KMS-11 (cell line): ENCODE data around the gene KRI1.

Experiments used
- H2AFZ ChIP-seq: fragments of 200-600 bp; sonication (generic); 2 replicates; pipeline ENCODE4 v1.6.1; 2016; ENCODE audit warnings: antibody characterized with exemption, mixed run types, low read depth
- H3K27ac ChIP-seq: fragments of 200-600 bp; sonication (generic); 2 replicates; pipeline ENCODE4 v1.6.1; 2016; ENCODE audit warnings: mild to moderate bottlenecking, mixed run types
- H3K27me3 ChIP-seq: fragments of 200-600 bp; sonication (generic); 2 replicates; pipeline ENCODE4 v1.6.1; 2017; ENCODE audit warnings: mild to moderate bottlenecking, low read depth, mixed run types, moderate library complexity; ENCODE audit not compliant: insufficient read depth
- H3K36me3 ChIP-seq: fragments of 200-600 bp; sonication (generic); 2 replicates; pipeline ENCODE4 v1.6.1; 2017; ENCODE audit warnings: mild to moderate bottlenecking, mixed run types; ENCODE audit not compliant: insufficient read depth
- H3K4me1 ChIP-seq: fragments of 200-600 bp; sonication (generic); 2 replicates; pipeline ENCODE4 v1.6.1; 2016; ENCODE audit warnings: mild to moderate bottlenecking, low read depth, mixed run types; ENCODE audit not compliant: poor library complexity, severe bottlenecking
- H3K4me2 ChIP-seq: fragments of 200-600 bp; sonication (generic); 2 replicates; pipeline ENCODE4 v1.7.0; 2016; ENCODE audit warnings: mild to moderate bottlenecking, mixed run types
- H3K4me3 ChIP-seq: fragments of 200-600 bp; sonication (generic); IDR thresholded peaks from 2 replicates; pipeline ENCODE4 v1.6.1; 2017; ENCODE audit warnings: low read depth, low read length, mixed read lengths; ENCODE audit not compliant: insufficient read depth
- H3K79me2 ChIP-seq: fragments of 200-600 bp; sonication (generic); 2 replicates; pipeline ENCODE4 v1.6.1; 2016; ENCODE audit warnings: low read depth, mixed run types; ENCODE audit not compliant: insufficient read depth
- H3K9ac ChIP-seq: fragments of 200-600 bp; sonication (generic); 2 replicates; pipeline ENCODE4 v1.6.1; 2016; ENCODE audit warnings: mild to moderate bottlenecking, mixed run types
- H4K20me1 ChIP-seq: fragments of 200-600 bp; sonication (generic); 2 replicates; pipeline ENCODE4 v1.6.1; 2016; ENCODE audit warnings: mild to moderate bottlenecking, mixed run types; ENCODE audit not compliant: insufficient read depth
- CTCF ChIP-seq: fragments of 200-600 bp; sonication (generic); conservative IDR thresholded peaks from 2 replicates; pipeline ENCODE4 v1.6.1; 2017; ENCODE audit warnings: low read depth, mild to moderate bottlenecking, antibody characterized with exemption, low read length, moderate library complexity, mixed read lengths

The KRI1 gene

DNA sequence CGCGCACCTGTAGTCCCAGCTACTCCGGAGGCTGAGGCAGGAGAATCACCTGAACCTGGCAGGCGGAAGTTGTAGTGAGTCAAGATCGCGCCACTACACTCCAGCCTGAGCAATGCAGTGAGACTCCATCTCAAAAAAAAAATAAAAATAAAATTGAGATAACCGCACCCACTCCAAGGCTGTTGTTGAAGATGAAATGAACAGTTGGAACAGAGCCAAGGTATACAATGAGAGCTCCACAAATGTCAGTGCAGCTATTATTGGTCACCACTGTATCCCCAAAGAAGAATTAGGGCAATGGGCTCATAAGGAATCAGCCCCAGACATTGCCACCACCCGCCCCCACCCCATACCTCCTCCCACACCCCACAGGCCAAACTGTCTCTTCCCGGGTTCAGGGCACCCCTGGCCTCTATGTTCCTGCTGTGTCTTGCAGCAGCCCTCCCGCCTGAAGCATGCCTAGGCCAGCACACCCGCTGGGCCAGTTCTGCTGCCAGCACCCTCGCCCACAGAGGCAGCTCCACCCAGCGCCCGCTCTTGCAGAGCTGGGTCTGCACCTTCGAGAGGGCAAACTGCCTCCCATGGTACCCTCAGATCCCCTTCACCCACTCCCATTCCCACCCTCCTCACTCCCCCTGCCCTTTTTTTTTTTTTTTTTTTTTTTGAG lies 45.0 kb downstream of the KRI1 start:
- Histone ChIP-seq H3K27me3 (peaks cover 19% of the 10 kb centered on the region), H3K4me2 (no peak overlapping the region), H3K9ac (no peak overlapping the region), H2AFZ (no peak overlapping the region), H3K4me1 (no peaks in the 10 kb centered on the region), H3K36me3 (no peaks in the 10 kb centered on the region), H3K4me3 (no peak overlapping the region), H3K27ac (no peak overlapping the region), H3K79me2 (no peaks in the 10 kb centered on the region), H4K20me1 (no peaks in the 10 kb centered on the region)
- no peak for TF ChIP-seq CTCF

DNA sequence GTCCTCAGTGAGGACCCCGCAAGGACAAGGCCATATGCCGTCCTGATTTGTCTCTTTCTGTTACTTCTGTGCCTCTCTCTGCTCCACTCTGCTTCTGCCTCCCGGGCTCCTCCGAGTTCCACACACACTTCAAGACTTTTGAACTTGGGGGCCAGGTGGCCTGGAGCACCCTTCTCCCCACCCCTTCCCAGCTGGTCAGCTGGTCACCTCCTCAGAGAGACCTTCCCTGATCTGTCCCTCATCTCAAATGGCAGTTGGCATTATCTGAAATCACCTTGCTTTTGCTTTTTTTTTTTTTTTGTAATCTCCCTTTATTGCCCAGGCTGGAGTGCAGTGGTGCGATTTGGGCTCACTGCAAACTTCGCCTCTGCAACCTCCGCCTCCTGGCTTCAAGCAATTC lies 46.4 kb downstream of the KRI1 start:
- TF ChIP-seq CTCF = no peak
- no peaks in the 10 kb centered on the region for H3K4me1 ChIP-seq
- no peak overlapping the region for H2AFZ ChIP-seq
- H3K4me2 ChIP-seq = no peak overlapping the region
- H3K79me2 ChIP-seq = no peaks in the 10 kb centered on the region
- H3K4me3 ChIP-seq = no peak overlapping the region
- no peak overlapping the region for H3K9ac ChIP-seq
- H3K36me3 ChIP-seq = no peaks in the 10 kb centered on the region
- H3K27me3 ChIP-seq = peaks cover 19% of the 10 kb centered on the region
- no peaks in the 10 kb centered on the region for H4K20me1 ChIP-seq
- H3K27ac ChIP-seq = no peak overlapping the region

DNA sequence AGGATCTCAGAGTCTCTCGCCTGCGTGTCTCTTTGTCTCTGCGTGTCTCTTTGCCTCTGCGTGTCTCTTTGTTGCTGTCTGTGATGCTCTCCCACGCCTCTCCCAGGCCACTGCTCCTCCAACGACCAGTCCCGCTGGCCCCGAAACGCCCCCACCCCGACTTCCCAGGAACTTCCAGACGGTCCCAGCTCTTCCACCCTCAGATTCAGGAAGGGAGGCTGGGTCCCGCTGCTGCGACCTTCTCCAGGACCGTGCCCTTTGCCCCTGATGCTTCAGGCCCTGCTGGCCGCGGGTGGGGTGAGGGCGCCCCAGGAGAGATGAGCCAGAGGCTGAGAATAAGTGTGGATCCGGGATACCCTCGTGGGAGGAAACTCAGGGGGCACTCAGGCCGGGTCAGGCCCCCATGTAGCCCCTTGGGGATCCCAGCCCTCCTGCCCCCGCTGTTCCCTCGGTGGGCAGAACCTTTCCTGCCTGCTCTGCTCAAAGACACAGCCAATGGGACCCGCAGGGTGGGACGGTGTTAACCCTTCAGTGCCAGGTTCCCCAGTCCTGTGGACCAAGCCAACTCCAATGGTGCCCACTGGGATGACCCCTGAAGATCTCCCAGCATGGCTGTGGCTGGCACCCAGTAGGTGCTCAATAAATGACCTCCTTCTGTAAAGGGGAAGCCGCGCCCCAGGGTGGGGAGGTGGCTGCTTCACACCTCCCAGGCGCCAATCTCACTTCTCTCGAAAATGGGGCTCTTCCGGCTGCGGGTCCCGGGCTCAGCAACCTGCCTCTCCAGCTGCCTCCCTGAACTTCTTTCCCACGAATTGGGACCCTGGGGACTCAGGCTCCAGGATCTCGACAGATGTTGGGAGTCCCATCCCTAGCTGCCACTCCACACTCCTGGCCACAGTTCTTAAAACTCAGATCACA lies 47.1 kb downstream of the KRI1 start:
- H3K9ac ChIP-seq = no peak overlapping the region
- H3K4me3 ChIP-seq = no peak overlapping the region
- no peak for TF ChIP-seq CTCF
- H3K4me2 ChIP-seq = no peak overlapping the region
- H3K27ac ChIP-seq = no peak overlapping the region
- H3K4me1 ChIP-seq = no peaks in the 10 kb centered on the region
- no peak overlapping the region for H2AFZ ChIP-seq
- H3K79me2 ChIP-seq = no peaks in the 10 kb centered on the region
- no peaks in the 10 kb centered on the region for H4K20me1 ChIP-seq
- H3K27me3 ChIP-seq = peaks cover 19% of the 10 kb centered on the region
- no peaks in the 10 kb centered on the region for H3K36me3 ChIP-seq

GRCh38 chr19:10517760-10518443 lies 47.9 kb downstream of the KRI1 start:
- H4K20me1 ChIP-seq = no peaks in the 10 kb centered on the region
- H3K36me3 ChIP-seq = no peaks in the 10 kb centered on the region
- H3K9ac ChIP-seq = no peak overlapping the region
- H3K27ac ChIP-seq = no peak overlapping the region
- no peak overlapping the region for H2AFZ ChIP-seq
- no peak overlapping the region for H3K4me2 ChIP-seq
- no peak overlapping the region for H3K4me3 ChIP-seq
- H3K79me2 ChIP-seq = no peaks in the 10 kb centered on the region
- no peak for TF ChIP-seq CTCF
- H3K4me1 ChIP-seq = no peaks in the 10 kb centered on the region
- H3K27me3 ChIP-seq = peaks cover 19% of the 10 kb centered on the region
